Type B pancreatic cell (in vitro differentiated cells): ENCODE results near the gene KRT9. TPM values are rescaled to one million over a fixed set of nuclear protein-coding genes. Genes with fewer than 3 reads are reported as not detected.

Source experiments
- DNase-seq: peaks from one replicate; pipeline ENCODE4 v3.0.0; 2021; ENCODE audit warnings: mixed read lengths; ENCODE audit not compliant: unreplicated experiment; ENCODE audit errors: extremely low spot score
- H3K27ac Mint-ChIP-seq: 2 replicates; pipeline ENCODE4 v1.8.0; 2021; ENCODE audit warnings: mild to moderate bottlenecking, mixed read lengths
- H3K27me3 Mint-ChIP-seq: 2 replicates; pipeline ENCODE4 v1.8.0; 2021; ENCODE audit warnings: mixed read lengths
- H3K36me3 Mint-ChIP-seq: 2 replicates; pipeline ENCODE4 v1.8.0; 2021; ENCODE audit warnings: mixed read lengths
- H3K4me1 Mint-ChIP-seq: one replicate; pipeline ENCODE4 v1.8.0; 2021; ENCODE audit warnings: mixed read lengths; ENCODE audit not compliant: unreplicated experiment
- H3K4me3 Mint-ChIP-seq: 2 replicates; pipeline ENCODE4 v1.8.0; 2021; ENCODE audit warnings: mild to moderate bottlenecking, mixed read lengths
- H3K9me3 Mint-ChIP-seq: 2 replicates; pipeline ENCODE4 v1.8.0; 2021; ENCODE audit warnings: mixed read lengths
- CTCF ChIP-seq: fragments of 200-600 bp; sonication (generic); conservative IDR thresholded peaks from 2 replicates; pipeline ENCODE4 v1.5.0; 2021; ENCODE audit warnings: antibody characterized with exemption, mild to moderate bottlenecking
- microRNA-seq: library from miRNA; unstranded; fragments of <30 nt; microRNA quantifications from one replicate; pipeline ENCODE4, GENCODE V29; 2020
- total RNA-seq: library from RNA; stranded (reverse); gene quantifications from 2 replicates; pipeline ENCODE4 v1.2.1, GENCODE V29; 2021; ENCODE audit warnings: low replicate concordance

The KRT9 gene
- total RNA-seq, 1 donor from 2014 or later: 0.85 TPM

- Mint-ChIP-seq H3K27me3 (no peaks in the 10 kb centered on the region), H3K9me3 (no peaks in the 10 kb centered on the region), H3K36me3 (no peaks in the 10 kb centered on the region), H3K27ac (peak overlapping the region; percentile 39), H3K4me3 (peak overlapping the region; percentile 76), H3K4me1 (peaks cover 21% of the 10 kb centered on the region)
- DNase-seq: no peak
- no peak for TF ChIP-seq CTCF
These were observed 55.6 kb downstream of the KRT9 start for GRCh38 chr17:41516147-41516829.

Small RNA genes lying within 50 kb of the gene (microRNA-seq; reads per million reads assigned to microRNA genes)
- gene MIR6510: 61.1 reads per million, percentile 57 among the genes with 10 or more reads in this experiment

Other genes starting within 250 kb of the KRT9 start
- 0.24 and 1.9 TPM in 2 replicates for gene KRT33A, start 221.2 kb downstream of the KRT9 start, total RNA-seq
- gene KRT33B, start 202.2 kb downstream of the KRT9 start, total RNA-seq: not detected in 2 replicates
- gene KRT34, start 189.8 kb downstream of the KRT9 start, total RNA-seq: not detected in 2 replicates
- 0.79 TPM in 1 of 2 replicates, not detected in the other for gene KRT31, start 174.5 kb downstream of the KRT9 start, total RNA-seq
- gene KRT37, start 147.5 kb downstream of the KRT9 start, total RNA-seq: not detected in 2 replicates
- gene KRT38, start 131.1 kb downstream of the KRT9 start, total RNA-seq: not detected in 2 replicates
- gene KRT32, start 104.7 kb downstream of the KRT9 start, total RNA-seq: 0.17 and 0.83 TPM in 2 replicates
- not detected in 2 replicates for gene KRT35, start 90.9 kb downstream of the KRT9 start, total RNA-seq
- gene KRT36, start 82.1 kb downstream of the KRT9 start, total RNA-seq: 0.17 and 0.83 TPM in 2 replicates
- 869 and 1,618 TPM in 2 replicates for gene KRT13, start 66.4 kb downstream of the KRT9 start, total RNA-seq
- 208 and 840 TPM in 2 replicates for gene KRT15, start 53.2 kb downstream of the KRT9 start, total RNA-seq
- gene KRT19, start 43.8 kb downstream of the KRT9 start, total RNA-seq: 750 and 2,036 TPM in 2 replicates
- 0.19 and 0.64 TPM in 2 replicates for gene KRT14, start 14.8 kb upstream of the KRT9 start, total RNA-seq
- 1.5 and 9.2 TPM in 2 replicates for gene KRT16, start 40.7 kb upstream of the KRT9 start, total RNA-seq
- gene KRT17, start 52.5 kb upstream of the KRT9 start, total RNA-seq: 512 and 3,327 TPM in 2 replicates
- 677 and 972 TPM in 2 replicates for gene EIF1, start 116.8 kb upstream of the KRT9 start, total RNA-seq
- gene GAST, start 140.3 kb upstream of the KRT9 start, total RNA-seq: 119 and 193 TPM in 2 replicates
- gene HAP1, start 162.6 kb upstream of the KRT9 start, total RNA-seq: 4.3 and 11.6 TPM in 2 replicates
- gene JUP, start 214.7 kb upstream of the KRT9 start, total RNA-seq: 169 and 505 TPM in 2 replicates
- gene P3H4, start 239.9 kb upstream of the KRT9 start, total RNA-seq: 24.7 and 50.5 TPM in 2 replicates
- 54.3 and 249 TPM in 2 replicates for gene FKBP10, start 240.9 kb upstream of the KRT9 start, total RNA-seq